ENCODE results near the gene NT5DC4. TPM values are rescaled to one million over a fixed set of nuclear protein-coding genes. Genes with fewer than 3 reads are reported as not detected.
A peak's percentile ranks its signal among the peaks of the same experiment; 100 is the strongest.

The NT5DC4 gene
- total RNA-seq, 4 donors from 2014 or later, result 0.27 TPM; not detected in 3

- no peak for ATAC-seq
- Histone ChIP-seq H3K27me3 (no peaks in the 10 kb centered on the region), H3K4me3 (no peak overlapping the region), H3K9me3 (no peaks in the 10 kb centered on the region), H3K36me3 (no peaks in the 10 kb centered on the region), H3K27ac (no peak overlapping the region), H3K4me1 (no peaks in the 10 kb centered on the region)
- 81 to 93% methylated on average over 3 to 8 of the region's 15 CpGs for WGBS, 2 donors (ENCODE audit: low coverage in 1 of 2)
- TF ChIP-seq POLR2A (IDR thresholded peaks at IDR 0.05), result no peak
- no peak for TF ChIP-seq EP300 (IDR thresholded peaks at IDR 0.05)
- TF ChIP-seq POLR2AphosphoS5 (IDR thresholded peaks at IDR 0.05), result no peak
- TF ChIP-seq CTCF (IDR thresholded peaks at IDR 0.05), result no peak
Observed at GRCh38 chr2:112686348-112687217, 34.2 kb upstream of the NT5DC4 start.

- TF ChIP-seq EP300 (IDR thresholded peaks at IDR 0.05) (no peak), POLR2A (IDR thresholded peaks at IDR 0.05) (no peak), POLR2AphosphoS5 (IDR thresholded peaks at IDR 0.05) (no peak), CTCF (IDR thresholded peaks at IDR 0.05) (no peak)
- no peak for ATAC-seq
- Histone ChIP-seq H3K4me3 (no peak overlapping the region), H3K4me1 (no peaks in the 10 kb centered on the region), H3K36me3 (no peaks in the 10 kb centered on the region), H3K9me3 (no peaks in the 10 kb centered on the region), H3K27me3 (no peaks in the 10 kb centered on the region), H3K27ac (no peak overlapping the region)
- WGBS, 2 donors (ENCODE audit: low coverage in 1 of 2), result 78 to 82% methylated on average over 3 to 6 of the region's 6 CpGs
Observed at GRCh38 chr2:112687522-112687921, 33.3 kb upstream of the NT5DC4 start.

GRCh38 chr2:112688086-112688880 is 32.5 kb upstream of the NT5DC4 start:
- H3K27me3 ChIP-seq, result no peaks in the 10 kb centered on the region
- H3K4me3 ChIP-seq, result no peak overlapping the region
- H3K36me3 ChIP-seq, result no peaks in the 10 kb centered on the region
- no peaks in the 10 kb centered on the region for H3K9me3 ChIP-seq
- no peak for ATAC-seq
- H3K27ac ChIP-seq, result no peak overlapping the region
- WGBS, 2 donors (ENCODE audit: low coverage in 1 of 2), result 40 to 87% methylated on average over 1 to 7 of the region's 14 CpGs
- H3K4me1 ChIP-seq, result no peaks in the 10 kb centered on the region
- no peak for TF ChIP-seq CTCF (IDR thresholded peaks at IDR 0.05)
- no peak for TF ChIP-seq POLR2AphosphoS5 (IDR thresholded peaks at IDR 0.05)
- no peak for TF ChIP-seq EP300 (IDR thresholded peaks at IDR 0.05)
- TF ChIP-seq POLR2A (IDR thresholded peaks at IDR 0.05), result no peak

GRCh38 chr2:112690853-112691401 is 29.9 kb upstream of the NT5DC4 start:
- WGBS, 2 donors (ENCODE audit: low coverage in 1 of 2), result 29 to 52% methylated on average over 6 to 9 of the region's 9 CpGs
- Histone ChIP-seq H3K9me3 (no peaks in the 10 kb centered on the region), H3K4me1 (no peaks in the 10 kb centered on the region), H3K4me3 (no peak overlapping the region), H3K27ac (no peak overlapping the region), H3K27me3 (no peaks in the 10 kb centered on the region), H3K36me3 (no peaks in the 10 kb centered on the region)
- peak; percentile 55 for ATAC-seq
- TF ChIP-seq POLR2A (IDR thresholded peaks at IDR 0.05) (no peak), CTCF (IDR thresholded peaks at IDR 0.05) (peak in 3 of 4 experiments; percentile 56 to 71 (median 71))

Measured in gastroesophageal sphincter (tissue), 4 donors.